Esophagus muscularis mucosa (tissue), 4 donors: ENCODE data around the gene FAM241A.

Experiments
- EP300 ChIP-seq: sonication (generic); formaldehyde crosslinking; IDR thresholded peaks from one replicate; pipeline ENCODE4 v1.6.1; 2017; ENCODE audit warnings: antibody characterized with exemption
- POLR2A ChIP-seq: fragments of 450-650 bp; IDR thresholded peaks from one replicate; pipeline ENCODE4 v1.6.1; 2017; ENCODE audit warnings: antibody characterized with exemption, moderate library complexity, mild to moderate bottlenecking, low read depth
- TF ChIP-seq, protein P1 (sequence below), 3 experiments: fragments of 200-600 bp in 2 of 3; fragments of 450-650 bp in 1 of 3; sonication (generic) in 2 of 3; IDR thresholded peaks; one replicate each; pipeline ENCODE4 v1.5.1; 2017 to 2019; ENCODE audit warnings: antibody characterized with exemption in 3 of 3, mild to moderate bottlenecking in 2 of 3, moderate library complexity in 1 of 3

DNA sequence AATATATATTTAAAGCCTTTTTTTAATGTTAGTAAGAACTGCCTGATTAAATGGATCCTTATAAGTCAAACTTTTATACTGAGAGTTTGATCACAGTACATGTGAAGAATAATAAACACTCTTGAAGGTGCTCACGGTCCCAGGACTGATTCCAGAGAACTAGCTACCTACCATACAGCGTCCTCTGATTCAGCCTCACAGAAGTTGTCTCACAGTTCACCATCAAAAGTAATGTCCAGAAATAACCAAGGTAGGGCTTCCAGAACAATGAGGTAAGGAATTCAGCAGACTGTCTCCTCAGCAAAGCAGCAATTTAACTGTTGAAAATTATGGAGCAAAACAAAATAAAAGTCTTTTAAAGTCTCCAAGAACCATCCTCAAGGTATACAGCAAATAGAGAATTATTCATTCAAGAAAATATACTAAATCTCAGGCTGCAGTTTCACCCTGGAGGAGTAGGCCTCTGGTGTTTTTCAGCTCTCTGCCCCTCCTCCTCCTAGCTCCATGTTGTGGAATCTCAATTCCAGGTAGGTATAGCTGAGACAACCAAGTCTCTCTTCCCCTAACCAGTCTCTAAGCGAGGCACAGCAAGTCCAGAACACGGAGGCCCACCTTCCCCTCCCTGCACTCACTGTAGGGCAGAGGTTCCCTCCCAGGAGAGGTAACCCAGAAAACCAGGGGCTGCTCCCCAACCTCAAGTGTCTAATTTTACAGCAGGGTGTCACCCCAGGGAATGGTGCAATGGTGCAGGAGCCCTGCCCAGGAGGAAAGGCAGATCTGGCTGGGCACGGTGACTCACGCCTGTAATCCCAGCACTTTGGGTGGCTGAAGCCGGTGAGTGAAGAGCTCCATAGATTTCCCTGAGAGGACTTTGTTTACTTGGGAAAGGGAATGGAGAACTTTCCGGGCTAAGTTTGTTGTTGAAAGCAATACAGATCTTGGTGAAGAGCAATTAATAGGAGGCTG lies 28.6 kb downstream of the FAM241A start:
- TF ChIP-seq, protein P1, sequence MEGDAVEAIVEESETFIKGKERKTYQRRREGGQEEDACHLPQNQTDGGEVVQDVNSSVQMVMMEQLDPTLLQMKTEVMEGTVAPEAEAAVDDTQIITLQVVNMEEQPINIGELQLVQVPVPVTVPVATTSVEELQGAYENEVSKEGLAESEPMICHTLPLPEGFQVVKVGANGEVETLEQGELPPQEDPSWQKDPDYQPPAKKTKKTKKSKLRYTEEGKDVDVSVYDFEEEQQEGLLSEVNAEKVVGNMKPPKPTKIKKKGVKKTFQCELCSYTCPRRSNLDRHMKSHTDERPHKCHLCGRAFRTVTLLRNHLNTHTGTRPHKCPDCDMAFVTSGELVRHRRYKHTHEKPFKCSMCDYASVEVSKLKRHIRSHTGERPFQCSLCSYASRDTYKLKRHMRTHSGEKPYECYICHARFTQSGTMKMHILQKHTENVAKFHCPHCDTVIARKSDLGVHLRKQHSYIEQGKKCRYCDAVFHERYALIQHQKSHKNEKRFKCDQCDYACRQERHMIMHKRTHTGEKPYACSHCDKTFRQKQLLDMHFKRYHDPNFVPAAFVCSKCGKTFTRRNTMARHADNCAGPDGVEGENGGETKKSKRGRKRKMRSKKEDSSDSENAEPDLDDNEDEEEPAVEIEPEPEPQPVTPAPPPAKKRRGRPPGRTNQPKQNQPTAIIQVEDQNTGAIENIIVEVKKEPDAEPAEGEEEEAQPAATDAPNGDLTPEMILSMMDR (IDR thresholded peaks at IDR 0.05), result no peak
- TF ChIP-seq EP300 (no peak), POLR2A (no peak)
